Measurements from ENCODE around the gene ZNF107. TPM values are rescaled to one million over a fixed set of nuclear protein-coding genes. Genes with fewer than 3 reads are reported as not detected.

Gene ZNF107
- polyA plus RNA-seq, 1 experiment: 1.4 TPM

GRCh38 chr7:64630496-64630895 is 35.4 kb upstream of the ZNF107 start:
- H3K4me3 ChIP-seq (ENCODE audit: low read depth, low read length): no peak overlapping the region
- no peaks in the 10 kb centered on the region for H3K36me3 ChIP-seq (ENCODE audit: control insufficient read depth, insufficient read depth, low read length)
- DNase-seq (ENCODE audit: low read depth): no peak
- no peaks in the 10 kb centered on the region for H3K27me3 ChIP-seq (ENCODE audit: control insufficient read depth, insufficient read depth, low read length)
- ChIA-PET CTCF (no interaction called here), POLR2A (no interaction called here)
- TF ChIP-seq CTCF (IDR thresholded peaks at IDR 0.05; ENCODE audit: insufficient read depth, low read depth, low read length): peak; percentile 44

GRCh38 chr7:64632029-64632428 is 33.9 kb upstream of the ZNF107 start:
- Histone ChIP-seq H3K4me3 (ENCODE audit: low read depth, low read length) (no peak overlapping the region), H3K27me3 (ENCODE audit: control insufficient read depth, insufficient read depth, low read length) (no peaks in the 10 kb centered on the region), H3K36me3 (ENCODE audit: control insufficient read depth, insufficient read depth, low read length) (no peaks in the 10 kb centered on the region)
- DNase-seq (ENCODE audit: low read depth): no peak
- POLR2A ChIA-PET: no interaction called here
- no peak for TF ChIP-seq CTCF (IDR thresholded peaks at IDR 0.05; ENCODE audit: insufficient read depth, low read depth, low read length)
- CTCF ChIA-PET: no interaction called here

- Histone ChIP-seq H3K36me3 (ENCODE audit: control insufficient read depth, insufficient read depth, low read length) (no peaks in the 10 kb centered on the region), H3K27me3 (ENCODE audit: control insufficient read depth, insufficient read depth, low read length) (no peaks in the 10 kb centered on the region), H3K4me3 (ENCODE audit: low read depth, low read length) (no peak overlapping the region)
- CTCF ChIA-PET: no interaction called here
- no peak for TF ChIP-seq CTCF (IDR thresholded peaks at IDR 0.05; ENCODE audit: insufficient read depth, low read depth, low read length)
- POLR2A ChIA-PET: no interaction called here
- no peak for DNase-seq (ENCODE audit: low read depth)
Observed at GRCh38 chr7:64633401-64633800, 32.5 kb upstream of the ZNF107 start.

- TF ChIP-seq CTCF (IDR thresholded peaks at IDR 0.05; ENCODE audit: insufficient read depth, low read depth, low read length): no peak
- no peaks in the 10 kb centered on the region for H3K36me3 ChIP-seq (ENCODE audit: control insufficient read depth, insufficient read depth, low read length)
- no peak for DNase-seq (ENCODE audit: low read depth)
- POLR2A ChIA-PET: no interaction called here
- no peak overlapping the region for H3K4me3 ChIP-seq (ENCODE audit: low read depth, low read length)
- CTCF ChIA-PET: no interaction called here
- no peaks in the 10 kb centered on the region for H3K27me3 ChIP-seq (ENCODE audit: control insufficient read depth, insufficient read depth, low read length)
Observed at GRCh38 chr7:64634406-64635062, 31.4 kb upstream of the ZNF107 start.

GRCh38 chr7:64636386-64636785 is 29.5 kb upstream of the ZNF107 start:
- Histone ChIP-seq H3K36me3 (ENCODE audit: control insufficient read depth, insufficient read depth, low read length) (no peaks in the 10 kb centered on the region), H3K27me3 (ENCODE audit: control insufficient read depth, insufficient read depth, low read length) (no peaks in the 10 kb centered on the region), H3K4me3 (ENCODE audit: low read depth, low read length) (no peak overlapping the region)
- ChIA-PET CTCF (no interaction called here), POLR2A (no interaction called here)
- TF ChIP-seq CTCF (IDR thresholded peaks at IDR 0.05; ENCODE audit: insufficient read depth, low read depth, low read length): no peak
- DNase-seq (ENCODE audit: low read depth): no peak
